ENCODE measurements around the gene NADK2. TPM values are rescaled to one million over a fixed set of nuclear protein-coding genes. Genes with fewer than 3 reads are reported as not detected.

NADK2 gene
- total and polyA plus RNA-seq, 12 donors: 9.8 to 53.5 (median 37.7) TPM

GRCh38 chr5:36177715-36178523 lies 63.8 kb downstream of the NADK2 start:
- no peak overlapping the region for H3K4me3 ChIP-seq
- no peaks in the 10 kb centered on the region for H3K4me1 ChIP-seq
- no peak overlapping the region for H3K27ac ChIP-seq
- 54 to 64% methylated on average over 2 of the region's 2 CpGs for WGBS, 2 donors
- H3K27me3 ChIP-seq: no peaks in the 10 kb centered on the region
- H3K9me3 ChIP-seq: no peaks in the 10 kb centered on the region
- H3K36me3 ChIP-seq: peaks cover 0 to 97% (median 22%) of the 10 kb centered on the region in 9 donors
- no peak for DNase-seq
- peak; percentile 27 to 69 (median 59) for TF ChIP-seq CTCF (IDR thresholded peaks at IDR 0.05)
- intact Hi-C loops (cut with DNase I): loop anchor here in 7 of 10 donors (1.0 to 10.0 kb wide), 6 partner anchors 127 to 227 kb away; partner anchors contain the start of gene RANBP3L (in 3 of the 7)
- ATAC-seq: peak in 3 of 8 donors; percentile 49 to 57 (median 56)

GRCh38 chr5:36177154-36177553 lies 64.6 kb downstream of the NADK2 start:
- Histone ChIP-seq H3K27ac (no peak overlapping the region), H3K9me3 (no peaks in the 10 kb centered on the region), H3K36me3 (peaks cover 0 to 97% (median 28%) of the 10 kb centered on the region in 9 donors), H3K4me3 (no peak overlapping the region), H3K4me1 (no peaks in the 10 kb centered on the region), H3K27me3 (no peaks in the 10 kb centered on the region)
- intact Hi-C loops (cut with DNase I): loop anchor here in 7 of 10 donors (5.0 to 10.0 kb wide), 5 partner anchors 128 to 228 kb away; partner anchors contain the start of gene RANBP3L (in 3 of the 7)
- WGBS, 2 donors: 87 to 91% methylated on average over 2 of the region's 2 CpGs
- ATAC-seq (no peak), DNase-seq (no peak)
- no peak for TF ChIP-seq CTCF (IDR thresholded peaks at IDR 0.05)

- H3K36me3 ChIP-seq: peaks cover 0 to 97% (median 35%) of the 10 kb centered on the region in 9 donors
- intact Hi-C loops (cut with DNase I): loop anchor here in 7 of 10 donors (5.0 to 10.0 kb wide), 5 partner anchors 130 to 230 kb away; partner anchors contain the start of gene RANBP3L (in 3 of the 7)
- no peak for DNase-seq
- ATAC-seq: no peak
- no peaks in the 10 kb centered on the region for H3K9me3 ChIP-seq
- H3K4me3 ChIP-seq: no peak overlapping the region
- no peaks in the 10 kb centered on the region for H3K4me1 ChIP-seq
- 85 to 87% methylated on average over 5 of the region's 5 CpGs for WGBS, 2 donors
- no peak for TF ChIP-seq CTCF (IDR thresholded peaks at IDR 0.05)
- no peak overlapping the region for H3K27ac ChIP-seq
- no peaks in the 10 kb centered on the region for H3K27me3 ChIP-seq
These were observed 66.7 kb downstream of the NADK2 start for GRCh38 chr5:36175043-36175442.

GRCh38 chr5:36174119-36174518 lies 67.6 kb downstream of the NADK2 start:
- Histone ChIP-seq H3K27me3 (no peaks in the 10 kb centered on the region), H3K36me3 (peaks cover 0 to 97% (median 36%) of the 10 kb centered on the region in 9 donors), H3K27ac (no peak overlapping the region), H3K4me1 (no peaks in the 10 kb centered on the region), H3K4me3 (no peak overlapping the region), H3K9me3 (no peaks in the 10 kb centered on the region)
- no peak for DNase-seq
- no peak for TF ChIP-seq CTCF (IDR thresholded peaks at IDR 0.05)
- no peak for ATAC-seq
- intact Hi-C loops (cut with DNase I): loop anchor here in 4 of 10 donors (10.0 kb wide), 3 partner anchors 131 to 231 kb away; partner anchors contain the start of gene RANBP3L (in 3 of the 4)
- WGBS, 2 donors: 62 to 77% methylated on average over 3 of the region's 3 CpGs

Measured in heart right ventricle (tissue), 16 donors.